NCI-H1048 (cell line): Measurements from ENCODE around the gene DEAF1.
"Not testable (repeated sequence)": the region's sequence is repeated elsewhere in the genome, so short reads cannot be mapped to it uniquely, and the experiment has no call there.

Experiments
- DNase-seq: peaks from one replicate; lab custom pipeline; 2025; lab: John Stamatoyannopoulos, UW

DEAF1 gene

DNA sequence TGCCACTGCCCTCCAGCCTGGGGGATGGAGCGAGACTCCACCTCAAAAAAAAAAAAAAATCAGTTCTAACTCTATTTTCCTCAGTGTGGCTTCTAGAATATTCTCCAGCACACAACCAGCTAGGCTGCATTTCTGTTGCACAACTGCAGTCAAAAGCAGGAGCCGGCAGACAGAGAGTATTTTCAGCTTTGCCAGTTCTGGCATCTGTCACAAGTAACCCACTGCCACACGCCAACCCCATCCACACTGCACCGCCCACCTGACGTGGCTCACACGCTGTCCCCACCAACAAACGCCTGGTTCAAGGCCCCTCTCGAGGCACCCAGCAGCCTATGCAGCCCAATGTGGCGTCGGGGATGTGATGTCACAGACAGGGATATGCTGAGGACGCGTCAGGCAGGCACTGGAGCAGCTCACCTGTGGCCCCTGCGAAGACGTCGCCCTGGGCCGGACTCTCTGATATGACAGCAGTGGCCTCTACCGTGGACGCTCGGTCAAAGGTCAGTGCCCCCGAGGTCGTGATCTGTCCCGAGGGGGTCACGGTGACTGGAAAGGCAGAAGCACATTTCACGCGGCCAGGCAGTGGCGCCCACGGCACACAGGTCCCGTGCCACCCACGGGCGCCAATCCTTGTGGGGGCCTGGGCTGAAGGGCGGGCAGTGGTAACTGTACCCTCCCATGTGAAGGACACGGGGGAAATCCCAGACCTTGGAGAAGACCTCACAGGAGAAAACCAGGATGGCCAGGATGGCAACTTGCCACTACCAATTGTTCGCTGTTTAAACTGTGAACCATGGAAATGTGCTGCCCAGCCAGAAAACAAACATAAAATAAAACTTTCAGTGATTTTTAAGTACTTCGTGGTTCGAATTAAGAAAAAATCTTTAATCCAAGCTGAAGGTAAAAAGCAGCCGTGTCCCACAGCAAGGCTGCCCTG lies 15.5 kb downstream of the DEAF1 start:
- no peak for DNase-seq

DNA sequence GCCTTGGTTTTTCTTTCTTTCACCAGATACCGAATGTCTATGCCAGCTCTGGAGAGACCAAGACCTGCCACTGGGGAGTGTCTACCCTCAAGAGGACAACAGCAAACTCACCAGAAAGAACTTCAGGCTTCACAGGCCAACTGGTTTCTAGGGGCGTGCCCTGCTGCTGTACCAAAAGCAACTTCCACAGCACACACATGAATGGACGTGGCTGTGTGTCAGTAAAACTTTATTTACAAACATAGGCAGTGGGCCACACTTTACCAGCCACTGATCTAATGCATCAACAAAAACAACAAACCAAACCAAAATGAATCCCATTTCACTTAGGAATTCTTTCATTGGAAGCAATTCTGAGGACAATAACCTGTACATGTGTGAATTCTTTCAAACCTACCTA lies 16.7 kb downstream of the DEAF1 start:
- no peak for DNase-seq

GRCh38 chr11:674406-674805 lies 20.6 kb downstream of the DEAF1 start:
- no peak for DNase-seq

DNA sequence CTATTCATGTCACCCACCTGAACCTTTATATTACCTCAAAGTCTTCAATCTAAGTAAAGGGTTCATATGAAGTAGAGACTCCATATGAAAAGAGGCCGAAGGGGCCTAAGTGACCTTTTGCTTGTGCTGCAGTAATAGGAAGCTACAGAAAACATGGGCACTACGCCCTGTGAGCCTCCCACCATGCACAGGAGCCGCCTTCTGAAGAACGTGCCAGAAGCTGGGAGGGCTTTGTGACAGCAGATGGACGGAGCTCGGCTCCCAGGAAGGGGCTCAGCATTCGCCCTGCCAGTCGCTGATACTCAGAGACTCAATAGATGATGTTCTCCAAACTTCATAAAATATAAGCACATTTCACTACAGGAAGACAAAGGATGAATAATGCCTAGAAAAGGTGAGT lies 21.2 kb downstream of the DEAF1 start:
- no peak for DNase-seq

DNA sequence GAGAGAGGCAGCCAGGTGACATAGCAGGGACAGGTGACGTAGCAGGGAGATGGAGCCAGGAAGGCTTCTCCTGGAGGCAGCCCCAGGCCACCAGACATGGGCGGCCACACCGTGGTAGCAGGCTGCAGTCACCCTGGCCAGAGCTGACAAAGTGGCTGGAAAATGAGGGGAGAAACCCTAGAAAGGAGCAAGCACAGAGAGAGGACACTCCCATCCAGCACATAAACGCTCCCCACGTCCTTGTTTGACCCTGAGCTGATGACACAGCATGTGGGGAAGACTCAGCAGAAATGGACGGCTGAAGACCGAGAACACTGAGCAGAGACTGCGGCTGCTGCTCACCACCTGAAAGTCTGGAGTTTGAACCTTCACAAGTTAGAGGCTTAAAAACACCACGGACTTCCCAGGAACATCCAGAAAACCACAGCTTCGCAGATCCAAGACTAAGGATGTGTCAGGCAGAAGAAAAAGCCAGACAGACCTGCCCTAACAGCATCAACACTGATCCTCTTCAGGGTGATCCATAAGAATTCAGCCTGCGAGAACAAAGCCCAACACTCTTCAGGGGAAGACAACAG lies 29.2 kb downstream of the DEAF1 start:
- no peak for DNase-seq

DNA sequence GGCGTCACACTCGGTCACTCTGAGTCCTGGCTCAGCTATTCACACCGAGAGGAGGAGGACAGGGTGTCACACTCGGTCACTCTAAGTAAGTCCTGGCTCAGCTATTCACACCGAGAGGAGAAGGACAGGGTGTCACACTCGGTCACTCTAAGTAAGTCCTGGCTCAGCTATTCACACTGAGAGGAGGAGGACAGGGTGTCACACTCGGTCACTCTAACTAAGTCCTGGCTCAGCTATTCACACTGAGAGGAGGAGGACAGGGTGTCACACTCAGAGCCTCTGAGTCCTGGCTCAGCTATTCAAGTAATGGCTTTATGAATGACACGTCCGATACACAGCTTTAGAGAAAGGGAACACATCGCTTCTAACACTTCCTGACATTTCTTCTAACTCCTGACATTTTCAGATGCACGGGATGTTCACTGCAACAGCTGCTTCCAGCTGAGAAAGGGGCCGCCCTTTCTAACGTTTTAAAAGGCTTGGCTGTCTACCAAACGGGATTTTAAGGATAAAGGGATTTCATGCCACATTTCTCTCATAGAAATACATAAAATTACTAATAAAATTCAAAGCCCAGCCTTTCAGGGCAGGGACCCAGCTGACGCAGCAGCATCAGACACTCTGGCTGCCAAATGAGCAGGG lies 29.8 kb downstream of the DEAF1 start:
- DNase-seq: no peak

- DNase-seq: no peak
Observed at GRCh38 chr11:662689-663274, 32.2 kb downstream of the DEAF1 start.

DNA sequence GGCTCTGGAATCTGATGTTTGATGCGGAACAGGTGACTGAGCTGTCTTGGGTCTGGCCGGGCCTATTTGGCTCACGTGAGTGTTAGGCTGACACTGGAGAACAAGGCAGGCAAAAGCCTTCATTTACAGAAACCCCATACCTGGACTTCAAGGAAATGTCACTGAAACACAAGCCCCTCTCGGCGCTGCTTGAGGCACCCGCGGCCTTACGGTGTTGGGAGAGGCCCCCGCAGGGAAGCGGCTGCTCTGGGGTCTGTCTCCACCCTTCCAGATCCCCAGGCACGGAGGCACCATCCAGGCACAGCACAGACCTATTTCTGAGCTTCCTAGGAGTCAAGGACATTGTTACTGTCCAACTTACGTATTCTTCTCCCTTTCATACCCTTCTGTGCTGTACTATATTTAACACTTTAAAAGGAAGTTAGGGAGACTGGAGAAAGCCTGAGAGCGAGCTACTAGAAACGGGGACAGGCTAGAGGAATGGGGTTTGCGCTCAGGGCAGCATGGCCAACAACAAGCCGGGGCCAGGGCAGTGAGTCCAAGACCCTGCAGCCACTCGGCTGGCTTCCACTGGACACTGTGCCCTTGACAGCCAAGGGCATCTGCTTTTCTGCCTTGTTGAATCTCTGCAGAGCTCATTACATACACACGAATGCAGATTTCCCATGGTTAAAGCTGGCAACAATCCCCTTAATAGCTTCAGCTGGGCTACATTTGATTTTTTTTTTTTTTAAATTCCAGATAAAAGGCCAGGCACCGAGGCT lies 34.2 kb downstream of the DEAF1 start:
- DNase-seq: no peak

- DNase-seq: no peak
Observed at GRCh38 chr11:660281-660680, 34.7 kb downstream of the DEAF1 start.

- no peak for DNase-seq
Observed at GRCh38 chr11:659532-660085, 35.4 kb downstream of the DEAF1 start.

- DNase-seq: no peak
Observed at GRCh38 chr11:657691-658126, 37.3 kb downstream of the DEAF1 start.

GRCh38 chr11:656866-657265 lies 38.2 kb downstream of the DEAF1 start:
- no peak for DNase-seq

DNA sequence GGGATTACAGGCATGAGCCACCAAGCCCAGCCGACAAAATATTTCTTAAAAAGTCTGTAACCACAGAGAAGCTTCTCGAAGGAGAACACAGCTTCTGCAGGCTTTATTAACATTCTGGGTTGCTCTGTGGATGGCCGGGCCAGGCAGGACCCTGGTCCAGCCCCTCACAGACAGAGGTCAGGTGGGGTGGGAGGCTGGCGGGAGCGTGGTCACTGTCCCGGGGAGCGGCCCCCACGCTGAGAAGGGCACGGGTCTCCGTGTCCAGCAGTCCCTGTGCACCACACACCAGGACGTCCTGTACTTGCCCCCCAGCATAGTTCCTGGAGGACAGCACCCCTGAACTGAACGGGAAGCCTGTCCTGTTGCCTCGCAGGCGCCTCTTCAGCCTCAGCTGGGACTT lies 38.6 kb downstream of the DEAF1 start:
- no peak for DNase-seq

- DNase-seq: no peak
Observed at GRCh38 chr11:655036-655726, 39.8 kb downstream of the DEAF1 start.

GRCh38 chr11:654444-654843 lies 40.6 kb downstream of the DEAF1 start:
- not testable (repeated sequence) for DNase-seq

GRCh38 chr11:653837-654236 lies 41.2 kb downstream of the DEAF1 start:
- DNase-seq: no peak

DNA sequence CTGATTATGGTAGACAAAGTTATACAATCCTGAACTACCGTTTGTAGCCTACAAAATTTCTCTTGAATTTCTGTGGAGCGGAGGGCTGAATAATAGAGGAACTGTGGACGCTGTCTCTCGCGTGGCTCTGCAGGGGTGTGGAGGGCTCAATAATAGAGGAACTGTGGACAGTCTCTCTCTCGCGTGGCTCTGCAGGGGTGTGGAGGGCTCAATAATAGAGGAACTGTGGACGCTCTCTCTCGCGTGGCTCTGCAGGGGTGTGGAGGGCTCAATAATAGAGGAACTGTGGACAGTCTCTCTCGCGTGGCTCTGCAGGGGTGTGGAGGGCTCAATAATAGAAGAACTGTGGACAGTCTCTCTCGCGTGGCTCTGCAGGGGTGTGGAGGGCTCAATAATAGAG lies 41.9 kb downstream of the DEAF1 start:
- not testable (repeated sequence) for DNase-seq

GRCh38 chr11:650482-650881 lies 44.5 kb downstream of the DEAF1 start:
- no peak for DNase-seq

DNA sequence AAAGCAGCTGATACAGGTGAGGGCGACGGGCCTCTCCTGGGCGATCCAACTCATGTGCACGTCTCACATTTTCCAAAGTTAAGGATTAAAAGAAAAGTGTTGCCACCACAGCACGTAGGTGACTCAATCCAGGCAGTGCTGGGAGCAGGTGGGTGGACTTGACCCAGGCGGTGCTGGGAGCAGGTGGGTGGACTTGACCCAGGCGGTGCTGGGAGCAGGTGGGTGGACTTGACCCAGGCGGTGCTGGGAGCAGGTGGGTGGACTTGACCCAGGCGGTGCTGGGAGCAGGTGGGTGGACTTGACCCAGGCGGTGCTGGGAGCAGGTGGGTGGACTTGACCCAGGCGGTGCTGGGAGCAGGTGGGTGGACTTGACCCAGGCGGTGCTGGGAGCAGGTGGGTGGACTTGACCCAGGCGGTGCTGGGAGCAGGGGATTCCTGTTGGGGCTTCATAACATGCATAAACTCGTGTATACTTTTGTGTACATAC lies 47.3 kb downstream of the DEAF1 start:
- DNase-seq: not testable (repeated sequence)

DNA sequence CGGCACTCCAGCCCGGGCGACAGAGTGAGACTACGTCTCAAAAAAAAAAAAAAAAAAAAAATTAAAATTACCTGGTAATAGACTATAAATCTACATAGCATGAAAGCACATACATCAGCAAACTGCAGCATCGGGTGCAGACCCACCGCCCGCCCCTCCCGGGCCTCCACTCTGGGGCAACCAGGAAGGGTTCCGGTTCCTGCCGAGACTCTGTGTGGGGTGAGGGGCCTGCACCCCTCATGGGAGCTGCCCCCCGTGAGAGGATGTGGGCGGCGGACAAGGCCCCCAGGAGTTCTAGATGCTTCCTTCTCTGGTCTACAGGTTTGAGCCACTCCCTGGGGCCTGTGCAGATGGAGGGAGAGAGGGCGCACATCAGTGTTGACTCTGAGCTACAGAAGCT lies 48.8 kb downstream of the DEAF1 start:
- DNase-seq: no peak

- no peak for DNase-seq
Observed at GRCh38 chr11:645536-645935, 49.5 kb downstream of the DEAF1 start.
